ENCODE data around the gene RNF130.
"Not testable (repeated sequence)": the region's sequence is repeated elsewhere in the genome, so short reads cannot be mapped to it uniquely, and the experiment has no call there.

The RNF130 gene

DNA sequence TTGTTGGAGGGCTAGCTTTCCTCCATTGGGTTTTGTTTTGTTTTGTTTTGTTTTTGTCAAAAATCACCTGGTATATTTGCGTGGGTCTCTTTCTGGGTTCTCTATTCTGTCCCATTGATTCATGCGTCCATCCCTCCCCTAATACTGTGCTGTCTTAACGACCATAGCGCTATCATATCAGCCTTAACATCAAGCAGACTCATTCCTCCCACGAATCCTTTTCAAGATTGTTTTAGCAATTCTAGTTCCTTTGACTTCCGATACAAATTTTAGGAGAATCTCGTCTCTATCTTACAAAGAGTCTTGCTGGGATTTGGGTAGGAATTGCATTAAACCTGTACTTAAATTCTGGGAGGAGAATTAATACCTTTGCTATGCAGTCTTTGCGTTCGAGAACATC is 31.1 kb upstream of the RNF130 start:
- DNase-seq, result no peak

DNA sequence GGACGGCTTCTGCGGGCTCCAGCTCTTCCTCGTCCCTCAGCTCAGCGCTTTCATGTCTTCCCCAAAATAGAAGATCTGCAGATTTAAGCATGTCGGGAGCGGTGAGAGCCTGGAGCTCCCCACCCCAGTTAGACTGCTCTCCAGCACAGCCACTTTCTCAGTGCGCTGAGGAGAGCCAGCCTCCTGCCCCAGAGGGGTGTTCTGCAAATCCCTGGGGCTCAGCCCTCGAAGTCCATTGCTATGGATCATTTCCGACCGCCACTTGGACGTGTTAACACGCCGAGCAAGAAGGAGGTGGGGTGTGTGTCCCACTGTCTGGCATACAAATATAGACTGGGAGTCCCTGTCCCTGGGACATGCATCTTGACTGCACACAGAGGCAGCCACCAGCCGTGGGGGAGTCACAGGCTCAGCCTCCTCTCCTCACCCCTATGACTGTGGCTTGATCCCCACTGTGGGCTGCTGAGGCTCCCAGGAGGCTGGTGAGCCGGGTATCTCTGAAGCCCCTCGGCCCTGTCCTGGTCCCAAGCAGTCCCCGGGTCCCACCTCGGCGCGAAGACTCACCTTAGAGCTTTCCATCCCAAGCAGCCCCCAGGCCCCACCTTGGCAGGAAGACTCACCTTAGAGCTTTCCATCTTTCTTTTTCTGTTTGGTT is 30.0 kb upstream of the RNF130 start:
- no peak for DNase-seq

DNA sequence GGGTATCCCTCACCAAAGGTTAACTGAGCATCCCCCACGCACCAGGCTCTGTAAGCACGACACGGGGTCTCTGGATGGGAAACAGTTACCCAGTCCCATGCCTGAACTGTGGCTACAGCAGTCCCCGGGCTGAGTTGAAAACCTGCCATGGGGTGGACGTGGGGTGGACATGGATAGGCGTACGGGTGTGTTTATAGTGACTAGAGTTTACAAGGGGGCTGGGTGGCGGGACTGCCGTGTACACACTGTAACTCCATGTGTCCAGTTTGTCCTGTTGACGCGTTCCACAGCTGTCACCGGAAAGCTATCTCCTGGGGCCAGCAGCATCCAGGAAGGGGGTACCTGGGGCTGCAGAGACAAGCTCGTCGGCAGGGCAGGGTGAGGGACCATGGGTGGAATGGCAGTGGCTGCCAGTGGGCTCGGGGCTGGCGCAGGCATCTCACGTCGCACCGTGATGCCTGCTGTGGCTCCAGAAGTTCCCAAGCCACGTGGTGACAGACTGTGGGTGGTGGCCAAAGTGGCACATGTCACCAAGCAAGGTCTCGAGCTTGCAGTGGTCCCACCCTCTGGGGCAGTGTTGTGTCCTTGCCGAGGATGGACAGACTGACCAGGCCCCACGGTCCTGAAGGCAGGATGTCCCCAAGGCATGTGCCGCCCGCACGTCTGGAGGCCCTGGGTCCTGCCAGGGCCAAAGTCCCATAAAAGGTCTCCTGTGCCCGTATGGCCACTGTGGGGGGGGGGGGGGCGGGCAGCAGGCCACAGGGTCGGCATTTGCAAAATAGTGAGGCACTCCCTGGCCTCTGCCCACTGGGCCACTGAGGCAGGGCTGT is 29.3 kb upstream of the RNF130 start:
- no peak for DNase-seq

GRCh38 chr5:180099733-180100611 is 28.4 kb upstream of the RNF130 start:
- DNase-seq, result no peak

DNA sequence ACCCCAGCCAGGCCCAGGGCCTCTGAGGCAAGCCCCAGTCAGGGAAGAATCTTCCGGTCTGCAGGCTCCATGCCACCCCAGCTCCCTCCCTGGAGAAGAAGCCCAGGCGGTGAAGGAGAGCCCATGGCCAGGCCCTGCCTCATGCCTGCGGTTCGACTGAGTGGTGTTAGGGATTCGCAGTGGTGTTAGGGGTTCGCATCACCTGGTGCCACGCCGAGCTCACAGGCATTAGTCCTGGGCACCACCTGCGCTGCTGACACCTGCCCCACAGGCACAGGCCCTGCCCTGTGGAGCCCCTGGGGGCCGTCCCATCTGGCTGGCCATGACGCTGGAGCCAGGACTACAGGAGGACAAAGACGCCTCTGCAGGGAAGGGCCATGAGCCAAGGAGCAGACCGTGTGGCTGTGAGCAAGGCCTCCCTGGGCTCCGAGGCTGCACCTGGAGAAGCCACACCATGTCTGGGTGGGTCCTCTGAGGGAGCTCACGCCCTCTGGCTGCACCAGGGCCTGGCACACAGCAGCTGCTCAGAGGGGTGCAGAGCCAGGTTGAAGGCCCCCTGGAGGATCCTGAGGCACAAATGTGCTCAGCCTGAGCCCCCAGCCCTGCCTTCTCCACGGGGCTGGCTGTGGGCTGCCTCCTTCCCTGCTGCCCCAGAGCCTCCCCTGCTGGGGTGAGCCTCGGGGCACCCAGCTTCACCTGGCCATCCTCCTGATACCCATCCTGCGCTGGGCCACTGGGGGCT is 27.6 kb upstream of the RNF130 start:
- DNase-seq, result no peak

DNA sequence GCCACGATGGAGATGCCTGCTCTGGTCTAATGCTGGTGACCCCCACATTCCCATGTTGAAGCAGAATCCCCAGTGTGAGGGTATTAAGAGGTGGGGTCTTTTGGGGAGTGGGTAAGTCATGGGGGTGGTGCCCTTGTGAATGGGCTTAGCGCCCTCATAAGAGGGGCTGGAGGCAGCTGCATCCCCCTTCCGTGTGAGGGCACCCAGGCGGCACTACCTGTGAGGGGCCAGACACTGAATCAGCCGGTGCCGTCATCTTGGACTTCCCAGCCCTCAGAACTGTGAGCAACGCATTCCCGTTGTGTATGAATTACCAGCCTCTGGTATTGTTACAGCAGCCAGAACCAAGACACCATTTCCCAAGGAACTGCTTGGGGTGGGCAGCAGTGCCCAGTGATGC is 27.0 kb upstream of the RNF130 start:
- DNase-seq, result no peak

- DNase-seq, result no peak
Measured at GRCh38 chr5:180097926-180098325, 26.4 kb upstream of the RNF130 start.

DNA sequence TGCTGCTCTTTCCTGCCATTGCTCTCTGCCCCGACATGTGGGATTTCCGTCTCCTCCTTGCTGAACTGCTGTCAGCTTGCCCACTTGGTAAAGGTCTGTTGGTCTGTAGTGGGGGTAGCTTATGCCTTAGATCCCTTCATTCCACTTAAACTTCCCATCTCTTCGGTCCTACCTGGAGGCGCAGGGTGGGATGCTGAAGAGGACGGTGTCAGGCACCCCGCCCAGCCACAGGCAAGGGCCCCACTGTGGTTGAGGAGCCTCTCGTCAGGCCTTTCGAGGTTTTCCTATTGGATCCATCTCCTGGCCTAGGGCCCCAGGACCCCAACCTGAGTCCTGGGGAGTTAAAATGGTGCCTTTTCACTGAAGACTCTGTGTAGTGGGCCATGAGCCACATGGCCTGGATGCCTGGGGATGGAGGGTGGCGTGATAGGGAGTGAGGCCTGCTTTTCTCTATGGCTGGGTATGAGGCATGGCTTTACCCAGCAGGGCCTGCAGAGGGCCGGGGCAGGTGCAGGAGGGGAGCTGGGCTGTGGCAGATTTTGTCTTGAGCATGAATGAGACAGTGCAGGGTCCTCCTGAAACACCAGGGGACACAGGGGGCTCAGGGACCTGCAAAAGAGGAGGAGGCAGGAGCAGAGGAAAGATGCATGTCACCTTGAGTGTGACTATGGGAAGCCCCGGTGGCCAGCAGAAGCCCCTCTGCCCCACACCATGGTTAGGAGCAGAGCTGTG is 25.8 kb upstream of the RNF130 start:
- no peak for DNase-seq

DNA sequence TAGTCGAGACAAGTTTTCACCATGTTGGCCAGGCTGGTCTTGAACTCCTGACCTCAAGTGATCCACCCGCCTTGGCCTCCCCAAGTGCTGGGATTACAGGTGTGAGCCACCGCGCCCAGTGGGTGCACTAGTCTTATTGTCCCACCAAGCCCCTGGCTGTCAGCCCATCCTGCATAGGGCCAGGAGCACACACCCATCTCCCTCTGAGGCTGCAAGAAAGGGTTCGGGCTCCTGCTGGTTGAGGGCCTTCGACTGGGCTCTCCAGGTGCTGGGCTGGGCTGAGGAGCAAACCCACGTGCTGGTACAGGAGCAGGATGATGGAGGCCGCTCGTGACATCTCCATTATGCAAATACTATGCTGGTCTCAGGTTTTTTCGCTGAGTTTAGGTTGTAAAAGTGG is 25.1 kb upstream of the RNF130 start:
- DNase-seq, result no peak

GRCh38 chr5:180095545-180095944 is 24.0 kb upstream of the RNF130 start:
- DNase-seq, result no peak

- DNase-seq, result no peak
Measured at GRCh38 chr5:180093651-180094382, 22.3 kb upstream of the RNF130 start.

GRCh38 chr5:180093241-180093640 is 21.7 kb upstream of the RNF130 start:
- DNase-seq, result no peak

DNA sequence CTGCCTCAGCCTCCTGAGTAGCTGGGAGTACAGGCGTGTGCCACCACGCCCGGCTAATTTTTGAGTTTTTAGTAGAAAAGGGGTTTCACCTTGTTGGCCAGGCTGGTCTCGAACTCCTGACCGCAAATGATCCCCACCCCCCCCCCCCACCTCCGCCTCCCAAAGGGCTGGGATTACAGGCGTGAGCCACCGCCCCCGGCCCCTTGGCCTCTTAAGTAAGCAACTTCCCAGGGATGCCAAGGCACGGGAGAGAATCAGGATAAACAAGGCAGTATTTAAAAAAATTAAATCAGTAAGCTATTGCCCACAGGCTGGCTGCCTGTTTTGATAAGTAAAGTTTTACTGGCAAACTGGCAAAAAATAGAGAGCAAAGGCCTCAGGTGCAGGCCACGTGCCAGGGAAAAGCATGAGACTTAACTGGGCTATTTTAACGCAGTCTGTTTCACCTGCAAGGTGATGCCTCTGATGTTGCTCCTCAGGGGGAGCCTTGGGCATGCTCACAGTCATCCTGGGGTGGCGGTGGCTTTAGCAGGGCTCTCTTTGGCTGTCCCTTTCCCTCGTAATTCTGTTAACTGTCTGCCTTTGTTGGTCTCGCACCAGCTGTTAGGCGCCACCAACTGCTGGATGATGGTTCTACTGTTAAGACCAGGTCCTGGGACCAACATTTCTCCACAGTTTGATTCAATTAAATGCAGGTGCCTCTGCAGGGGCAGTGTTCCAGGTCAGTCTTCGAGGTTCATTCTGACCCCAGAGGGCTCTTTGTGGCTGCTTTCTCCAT is 19.4 kb upstream of the RNF130 start:
- DNase-seq, result no peak

GRCh38 chr5:180090098-180090768 is 18.7 kb upstream of the RNF130 start:
- DNase-seq, result no peak

DNA sequence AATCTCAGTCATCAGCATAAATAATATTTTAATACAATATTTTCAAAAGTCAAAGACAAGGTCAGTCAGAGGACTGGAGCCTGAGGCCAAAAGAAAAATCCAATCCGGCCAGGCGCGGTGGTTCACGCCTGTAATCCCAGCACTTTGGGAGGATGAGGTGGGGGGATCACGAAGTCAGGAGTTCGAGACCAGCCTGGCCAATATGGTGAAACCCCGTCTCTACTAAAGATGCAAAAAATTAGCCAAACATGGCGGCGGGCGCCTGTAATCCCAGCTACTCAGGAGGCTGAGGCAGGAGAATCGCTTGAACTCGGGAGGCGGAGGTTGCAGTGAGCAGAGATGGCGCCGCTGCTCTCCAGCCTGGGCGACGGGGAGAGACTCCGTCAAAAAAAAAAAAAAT is 18.1 kb upstream of the RNF130 start:
- DNase-seq, result not testable (repeated sequence)

- no peak for DNase-seq
Measured at GRCh38 chr5:180088561-180088960, 17.0 kb upstream of the RNF130 start.

- DNase-seq, result no peak
Measured at GRCh38 chr5:180086816-180087399, 15.3 kb upstream of the RNF130 start.

- no peak for DNase-seq
Measured at GRCh38 chr5:180085837-180086236, 14.3 kb upstream of the RNF130 start.

All from amniotic stem cell (primary cell).